Type B pancreatic cell (in vitro differentiated cells): ENCODE results near the gene LILRA5. TPM values are rescaled to one million over a fixed set of nuclear protein-coding genes. Genes with fewer than 3 reads are reported as not detected.

ENCODE experiments used
- DNase-seq: peaks from one replicate; pipeline ENCODE4 v3.0.0; 2021; ENCODE audit warnings: mixed read lengths; ENCODE audit not compliant: unreplicated experiment; ENCODE audit errors: extremely low spot score
- H3K27ac Mint-ChIP-seq: 2 replicates; pipeline ENCODE4 v1.8.0; 2021; ENCODE audit warnings: mild to moderate bottlenecking, mixed read lengths
- H3K27me3 Mint-ChIP-seq: 2 replicates; pipeline ENCODE4 v1.8.0; 2021; ENCODE audit warnings: mixed read lengths
- H3K36me3 Mint-ChIP-seq: 2 replicates; pipeline ENCODE4 v1.8.0; 2021; ENCODE audit warnings: mixed read lengths
- H3K4me1 Mint-ChIP-seq: one replicate; pipeline ENCODE4 v1.8.0; 2021; ENCODE audit warnings: mixed read lengths; ENCODE audit not compliant: unreplicated experiment
- H3K4me3 Mint-ChIP-seq: 2 replicates; pipeline ENCODE4 v1.8.0; 2021; ENCODE audit warnings: mild to moderate bottlenecking, mixed read lengths
- H3K9me3 Mint-ChIP-seq: 2 replicates; pipeline ENCODE4 v1.8.0; 2021; ENCODE audit warnings: mixed read lengths
- microRNA-seq: library from miRNA; unstranded; fragments of <30 nt; microRNA quantifications from one replicate; pipeline ENCODE4, GENCODE V29; 2020
- total RNA-seq: library from RNA; stranded (reverse); gene quantifications from 2 replicates; pipeline ENCODE4 v1.2.1, GENCODE V29; 2021; ENCODE audit warnings: low replicate concordance
- TF ChIP-seq, protein P1 (sequence below): fragments of 200-600 bp; sonication (generic); conservative IDR thresholded peaks from 2 replicates; pipeline ENCODE4 v1.5.0; 2021; ENCODE audit warnings: antibody characterized with exemption, mild to moderate bottlenecking

The LILRA5 gene
- total RNA-seq, 1 donor from 2014 or later: not detected

DNA sequence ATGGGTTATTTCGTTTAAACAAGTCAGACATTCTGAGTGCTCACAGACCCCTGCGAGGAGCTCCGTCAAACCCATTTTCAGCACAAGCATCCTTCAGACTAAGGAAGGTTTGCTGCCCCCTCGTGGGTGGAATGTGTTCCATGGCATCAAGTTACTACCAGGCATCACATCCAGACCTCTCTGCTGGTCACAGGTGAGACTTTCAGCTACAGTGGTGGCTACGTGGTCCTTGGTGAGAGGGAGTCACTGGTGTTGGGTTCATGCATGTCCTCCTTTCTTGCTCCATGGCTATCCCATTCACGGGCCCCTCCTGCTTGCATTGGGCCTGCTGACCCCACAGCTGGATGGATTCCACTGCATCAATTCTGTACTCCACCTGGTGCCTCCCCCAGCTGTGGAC is 46.8 kb downstream of the LILRA5 start:
- H3K27me3 Mint-ChIP-seq: peaks cover 19% of the 10 kb centered on the region
- DNase-seq: peak; percentile 84
- H3K27ac Mint-ChIP-seq: no peak overlapping the region
- TF ChIP-seq, protein P1, sequence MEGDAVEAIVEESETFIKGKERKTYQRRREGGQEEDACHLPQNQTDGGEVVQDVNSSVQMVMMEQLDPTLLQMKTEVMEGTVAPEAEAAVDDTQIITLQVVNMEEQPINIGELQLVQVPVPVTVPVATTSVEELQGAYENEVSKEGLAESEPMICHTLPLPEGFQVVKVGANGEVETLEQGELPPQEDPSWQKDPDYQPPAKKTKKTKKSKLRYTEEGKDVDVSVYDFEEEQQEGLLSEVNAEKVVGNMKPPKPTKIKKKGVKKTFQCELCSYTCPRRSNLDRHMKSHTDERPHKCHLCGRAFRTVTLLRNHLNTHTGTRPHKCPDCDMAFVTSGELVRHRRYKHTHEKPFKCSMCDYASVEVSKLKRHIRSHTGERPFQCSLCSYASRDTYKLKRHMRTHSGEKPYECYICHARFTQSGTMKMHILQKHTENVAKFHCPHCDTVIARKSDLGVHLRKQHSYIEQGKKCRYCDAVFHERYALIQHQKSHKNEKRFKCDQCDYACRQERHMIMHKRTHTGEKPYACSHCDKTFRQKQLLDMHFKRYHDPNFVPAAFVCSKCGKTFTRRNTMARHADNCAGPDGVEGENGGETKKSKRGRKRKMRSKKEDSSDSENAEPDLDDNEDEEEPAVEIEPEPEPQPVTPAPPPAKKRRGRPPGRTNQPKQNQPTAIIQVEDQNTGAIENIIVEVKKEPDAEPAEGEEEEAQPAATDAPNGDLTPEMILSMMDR: peak; percentile 86
- H3K36me3 Mint-ChIP-seq: no peaks in the 10 kb centered on the region
- H3K9me3 Mint-ChIP-seq: no peaks in the 10 kb centered on the region
- H3K4me1 Mint-ChIP-seq: no peaks in the 10 kb centered on the region
- no peak overlapping the region for H3K4me3 Mint-ChIP-seq

DNA sequence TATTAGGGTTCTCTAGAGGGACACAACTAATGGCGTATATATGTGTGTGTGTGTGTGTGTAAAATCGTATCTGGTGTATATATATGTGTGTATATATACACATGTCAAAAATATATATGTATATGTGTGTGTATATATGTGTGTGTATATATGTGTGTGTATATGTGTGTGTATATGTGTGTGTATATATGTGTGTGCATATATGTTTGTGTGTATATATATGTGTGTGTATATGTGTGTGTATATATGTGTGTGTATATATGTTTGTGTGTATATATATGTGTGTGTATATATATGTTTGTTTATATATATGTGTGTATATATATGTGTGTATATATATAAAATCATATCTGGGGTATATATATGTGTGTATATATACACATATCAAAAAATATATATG is 50.5 kb downstream of the LILRA5 start:
- H3K4me3 Mint-ChIP-seq: no peak overlapping the region
- peaks cover 14% of the 10 kb centered on the region for H3K27me3 Mint-ChIP-seq
- TF ChIP-seq, protein P1: no peak
- H3K9me3 Mint-ChIP-seq: no peaks in the 10 kb centered on the region
- no peak overlapping the region for H3K27ac Mint-ChIP-seq
- H3K4me1 Mint-ChIP-seq: no peaks in the 10 kb centered on the region
- H3K36me3 Mint-ChIP-seq: no peaks in the 10 kb centered on the region
- no peak for DNase-seq

DNA sequence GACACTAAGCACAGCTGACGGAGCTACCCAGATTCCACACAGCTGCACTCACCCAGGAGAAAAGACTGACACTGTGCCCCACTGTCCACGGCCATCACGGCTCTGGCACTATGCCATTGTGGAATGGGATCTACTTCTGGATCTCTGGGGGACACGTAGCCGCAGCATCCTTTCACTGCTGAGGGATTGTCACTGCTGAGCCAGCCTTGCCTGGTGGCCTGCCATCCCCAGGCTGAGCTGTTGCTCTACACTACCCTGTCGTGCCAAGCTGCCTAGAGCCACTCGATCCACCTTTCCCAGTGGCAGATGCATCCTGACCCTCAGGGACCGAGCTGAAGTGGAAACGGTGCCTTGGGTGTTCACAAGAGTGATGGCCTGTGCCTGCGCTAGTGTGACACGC is 50.9 kb downstream of the LILRA5 start:
- no peaks in the 10 kb centered on the region for H3K9me3 Mint-ChIP-seq
- TF ChIP-seq, protein P1: no peak
- no peak overlapping the region for H3K4me3 Mint-ChIP-seq
- H3K27ac Mint-ChIP-seq: no peak overlapping the region
- no peaks in the 10 kb centered on the region for H3K4me1 Mint-ChIP-seq
- no peak for DNase-seq
- H3K36me3 Mint-ChIP-seq: no peaks in the 10 kb centered on the region
- H3K27me3 Mint-ChIP-seq: peaks cover 15% of the 10 kb centered on the region

DNA sequence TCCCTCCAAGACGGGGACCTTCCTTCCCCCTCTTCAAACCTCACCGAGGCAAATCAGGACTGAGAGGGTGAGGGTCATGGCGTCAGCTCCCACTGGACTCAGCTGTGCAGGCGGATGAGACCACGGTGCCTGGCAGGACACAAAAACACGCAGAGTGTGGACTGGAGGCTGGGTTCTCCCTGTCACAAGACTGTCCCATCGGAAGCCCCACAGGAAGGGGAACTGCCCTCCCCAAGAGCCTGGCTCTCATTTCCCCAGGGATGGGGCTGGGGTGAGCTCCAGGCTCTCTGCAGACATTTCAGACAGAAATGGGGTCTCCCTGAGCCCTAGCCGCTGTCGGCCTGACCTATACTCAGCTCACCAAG is 55.9 kb downstream of the LILRA5 start, which contains the start of gene LILRB5:
LILRB5 (minus strand) TSS at position 158 of the 365 bp plus-strand sequence; CDS start at position 78, 80 bp downstream.
- Mint-ChIP-seq H3K9me3 (no peaks in the 10 kb centered on the region), H3K27ac (no peak within 1 kb of the TSS), H3K4me1 (no peaks in the 10 kb centered on the region), H3K36me3 (no peaks in the 10 kb centered on the region), H3K27me3 (peaks cover 18% of the 10 kb centered on the region), H3K4me3 (no peak within 1 kb of the TSS)
- TF ChIP-seq, protein P1: no peak
- DNase-seq: no peak

Small RNAs within 50 kb of the gene (microRNA-seq; reads per million reads assigned to microRNA genes)
- not detected for gene MIR4752

Other genes starting within 250 kb of the LILRA5 start
- not detected in 2 replicates for gene VSTM1, start 249.3 kb downstream of the LILRA5 start, total RNA-seq
- gene TARM1, start 231.8 kb downstream of the LILRA5 start, total RNA-seq: not detected in 2 replicates
- not detected in 2 replicates for gene OSCAR, start 212.4 kb downstream of the LILRA5 start, total RNA-seq
- gene NDUFA3, start 210.3 kb downstream of the LILRA5 start, total RNA-seq: 140 and 155 TPM in 2 replicates
- 14.1 and 17.0 TPM in 2 replicates for gene TFPT, start 197.5 kb downstream of the LILRA5 start, total RNA-seq
- 80.5 and 89.8 TPM in 2 replicates for gene PRPF31, start 197.4 kb downstream of the LILRA5 start, total RNA-seq
- gene CNOT3, start 175.4 kb downstream of the LILRA5 start, total RNA-seq: 55.4 and 72.9 TPM in 2 replicates
- gene LENG1, start 153.4 kb downstream of the LILRA5 start, total RNA-seq: 6.6 and 7.5 TPM in 2 replicates
- 24.2 and 42.1 TPM in 2 replicates for gene TMC4, start 140.0 kb downstream of the LILRA5 start, total RNA-seq
- 73.3 and 86.7 TPM in 2 replicates for gene MBOAT7, start 123.6 kb downstream of the LILRA5 start, total RNA-seq
- 39.3 and 41.9 TPM in 2 replicates for gene TSEN34, start 121.9 kb downstream of the LILRA5 start, total RNA-seq
- gene RPS9, start 112.3 kb downstream of the LILRA5 start, total RNA-seq: 1,437 and 1,455 TPM in 2 replicates
- gene LILRB3, start 90.2 kb downstream of the LILRA5 start, total RNA-seq: not detected in 2 replicates
- gene LILRA6, start 70.4 kb downstream of the LILRA5 start, total RNA-seq: not detected in 2 replicates
- gene LILRB5, start 55.9 kb downstream of the LILRA5 start, total RNA-seq: not detected in 2 replicates
- gene LILRB2, start 32.1 kb downstream of the LILRA5 start, total RNA-seq: not detected in 2 replicates
- not detected in 2 replicates for gene LILRA4, start 26.0 kb upstream of the LILRA5 start, total RNA-seq
- not detected in 2 replicates for gene LAIR1, start 51.8 kb upstream of the LILRA5 start, total RNA-seq
- gene TTYH1, start 102.3 kb upstream of the LILRA5 start, total RNA-seq: 8.7 and 50.7 TPM in 2 replicates
- gene LENG8, start 136.0 kb upstream of the LILRA5 start, total RNA-seq: 135 and 196 TPM in 2 replicates
- gene LENG9, start 150.6 kb upstream of the LILRA5 start, total RNA-seq: 3.9 and 4.2 TPM in 2 replicates
- 16.1 and 24.3 TPM in 2 replicates for gene CDC42EP5, start 160.1 kb upstream of the LILRA5 start, total RNA-seq
- not detected in 2 replicates for gene LAIR2, start 189.7 kb upstream of the LILRA5 start, total RNA-seq